MCF 10A (cell line): ENCODE measurements around the gene PROX1. TPM values are rescaled to one million over a fixed set of nuclear protein-coding genes. Genes with fewer than 3 reads are reported as not detected.

Source experiments
- BruUV-seq: library from RNA; stranded (reverse); fragments of 400-500 nt; replicated peaks from 2 replicates; lab custom pipeline; 2021; lab: Mats Ljungman, UMichigan
- CTCF ChIA-PET: fragments of 300-600 bp; sonication (Branson Sonifier 250); formaldehyde crosslinking; extraction: SDS; loops from one replicate; lab custom pipeline; 2021; ENCODE audit warnings: antibody characterized with exemption, inconsistent platforms; lab: Yijun Ruan, JAX
- POLR2A ChIA-PET: fragments of 300-600, 350-650 bp; sonication (Branson Sonifier 250); formaldehyde crosslinking; extraction: SDS; loops from one replicate; lab custom pipeline; 2020; ENCODE audit warnings: antibody characterized with exemption, inconsistent platforms; lab: Yijun Ruan, JAX
- DNase-seq: peaks from one replicate; pipeline ENCODE4 v3.0.0-alpha.2; 2018; ENCODE audit not compliant: unreplicated experiment
- H3K27ac Mint-ChIP-seq: one replicate; pipeline ENCODE4 v1.8.0; 2022; ENCODE audit warnings: mild to moderate bottlenecking, low read depth, mixed read lengths; ENCODE audit not compliant: unreplicated experiment
- H3K27me3 Mint-ChIP-seq: one replicate; pipeline ENCODE4 v1.8.0; 2022; ENCODE audit warnings: mixed read lengths; ENCODE audit not compliant: insufficient read depth, unreplicated experiment
- H3K36me3 Mint-ChIP-seq: one replicate; pipeline ENCODE4 v1.8.0; 2022; ENCODE audit warnings: mild to moderate bottlenecking, moderate library complexity, mixed read lengths; ENCODE audit not compliant: insufficient read depth, unreplicated experiment
- H3K4me1 Mint-ChIP-seq: one replicate; pipeline ENCODE4 v1.8.0; 2022; ENCODE audit warnings: mixed read lengths; ENCODE audit not compliant: insufficient read depth, unreplicated experiment
- H3K4me3 Mint-ChIP-seq: one replicate; pipeline ENCODE4 v1.8.0; 2022; ENCODE audit warnings: mild to moderate bottlenecking, moderate library complexity, mixed read lengths; ENCODE audit not compliant: unreplicated experiment
- H3K9me3 Mint-ChIP-seq: one replicate; pipeline ENCODE4 v1.8.0; 2022; ENCODE audit warnings: mixed read lengths; ENCODE audit not compliant: unreplicated experiment
- intact Hi-C: fragments of 100-400 bp; cut with micrococcal nuclease; formaldehyde crosslinking; loops from 2 replicates; pipeline ENCODE4 v1.14.1; 2022
- total RNA-seq: library from RNA; stranded (reverse); gene quantifications from 2 replicates; pipeline ENCODE4 v1.2.3, GENCODE V29; 2022
- TF ChIP-seq, protein P1 (sequence below): fragments of 200-600 bp; IDR thresholded peaks from one replicate; pipeline ENCODE4 v1.8.0; 2022; ENCODE audit warnings: antibody characterized with exemption, mild to moderate bottlenecking; ENCODE audit not compliant: unreplicated experiment

The PROX1 gene
- total RNA-seq, 1 experiment from 2014 or later: 0.61 TPM

DNA sequence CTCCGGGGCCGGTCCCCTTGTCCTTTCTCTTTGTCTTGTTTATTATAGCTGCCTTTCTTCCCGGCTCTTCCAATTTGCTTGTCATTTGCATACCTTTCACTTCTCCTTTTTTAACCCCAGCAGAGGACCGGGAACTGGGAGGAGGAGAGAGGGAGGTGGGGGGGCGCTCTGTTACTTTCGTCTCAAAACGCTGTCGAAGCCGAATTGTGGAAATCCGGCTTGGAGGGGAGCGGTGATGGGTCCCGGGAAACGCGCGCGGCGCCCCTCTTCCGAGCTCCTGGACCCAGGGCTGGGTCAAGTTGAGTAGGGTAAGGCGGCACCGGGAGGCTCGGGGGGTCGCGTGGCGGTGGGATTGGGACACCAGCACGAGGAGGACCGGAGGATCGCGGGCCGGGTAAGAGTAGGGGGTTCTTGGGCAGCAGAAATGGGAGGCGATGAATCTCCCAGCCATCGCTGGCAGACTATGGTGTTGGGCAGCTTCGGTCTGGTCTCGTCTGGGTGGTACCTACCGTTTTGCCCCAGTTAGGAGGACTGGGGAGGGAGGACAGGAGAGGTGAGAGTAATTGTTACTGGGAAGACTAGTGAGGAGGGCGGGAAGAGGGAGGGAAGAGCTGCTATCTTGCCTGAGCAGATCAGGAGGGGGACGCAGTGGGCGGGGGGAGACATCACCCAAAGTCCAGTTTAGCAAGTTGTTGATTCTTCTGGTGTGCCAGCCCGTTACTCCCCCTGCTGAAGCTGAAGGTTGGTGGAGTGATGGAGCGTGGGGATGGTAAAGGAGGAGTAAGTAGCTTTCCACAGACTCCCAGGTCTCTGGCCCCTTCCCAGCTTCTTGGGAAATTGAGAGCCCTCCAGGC lies 1.5 kb downstream of the PROX1 start:
- no peaks in the 10 kb centered on the region for H3K36me3 Mint-ChIP-seq
- no peaks in the 10 kb centered on the region for H3K9me3 Mint-ChIP-seq
- H3K27me3 Mint-ChIP-seq: peaks cover 100% of the 10 kb centered on the region
- BruUV-seq: no TSS peak
- CTCF ChIA-PET: interaction anchor here (0.6 to 1.6 kb wide), 10 partner anchors 9 to 1657 kb away, joined by 3 to 10 read pairs (median 4); no protein-coding TSS in a partner anchor
- no peak overlapping the region for H3K27ac Mint-ChIP-seq
- POLR2A ChIA-PET: interaction anchor here (0.6 to 4.4 kb wide), 9 partner anchors 9 to 342 kb away, joined by 3 to 31 read pairs (median 3); no protein-coding TSS in a partner anchor
- no peak for DNase-seq
- peaks cover 15% of the 10 kb centered on the region for H3K4me1 Mint-ChIP-seq
- H3K4me3 Mint-ChIP-seq: peak overlapping the region; percentile 92
- intact Hi-C loops: loop anchor here (2.0 kb wide), 1 partner anchor 134 kb away; no protein-coding TSS in a partner anchor
- TF ChIP-seq, protein P1, sequence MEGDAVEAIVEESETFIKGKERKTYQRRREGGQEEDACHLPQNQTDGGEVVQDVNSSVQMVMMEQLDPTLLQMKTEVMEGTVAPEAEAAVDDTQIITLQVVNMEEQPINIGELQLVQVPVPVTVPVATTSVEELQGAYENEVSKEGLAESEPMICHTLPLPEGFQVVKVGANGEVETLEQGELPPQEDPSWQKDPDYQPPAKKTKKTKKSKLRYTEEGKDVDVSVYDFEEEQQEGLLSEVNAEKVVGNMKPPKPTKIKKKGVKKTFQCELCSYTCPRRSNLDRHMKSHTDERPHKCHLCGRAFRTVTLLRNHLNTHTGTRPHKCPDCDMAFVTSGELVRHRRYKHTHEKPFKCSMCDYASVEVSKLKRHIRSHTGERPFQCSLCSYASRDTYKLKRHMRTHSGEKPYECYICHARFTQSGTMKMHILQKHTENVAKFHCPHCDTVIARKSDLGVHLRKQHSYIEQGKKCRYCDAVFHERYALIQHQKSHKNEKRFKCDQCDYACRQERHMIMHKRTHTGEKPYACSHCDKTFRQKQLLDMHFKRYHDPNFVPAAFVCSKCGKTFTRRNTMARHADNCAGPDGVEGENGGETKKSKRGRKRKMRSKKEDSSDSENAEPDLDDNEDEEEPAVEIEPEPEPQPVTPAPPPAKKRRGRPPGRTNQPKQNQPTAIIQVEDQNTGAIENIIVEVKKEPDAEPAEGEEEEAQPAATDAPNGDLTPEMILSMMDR: no peak

DNA sequence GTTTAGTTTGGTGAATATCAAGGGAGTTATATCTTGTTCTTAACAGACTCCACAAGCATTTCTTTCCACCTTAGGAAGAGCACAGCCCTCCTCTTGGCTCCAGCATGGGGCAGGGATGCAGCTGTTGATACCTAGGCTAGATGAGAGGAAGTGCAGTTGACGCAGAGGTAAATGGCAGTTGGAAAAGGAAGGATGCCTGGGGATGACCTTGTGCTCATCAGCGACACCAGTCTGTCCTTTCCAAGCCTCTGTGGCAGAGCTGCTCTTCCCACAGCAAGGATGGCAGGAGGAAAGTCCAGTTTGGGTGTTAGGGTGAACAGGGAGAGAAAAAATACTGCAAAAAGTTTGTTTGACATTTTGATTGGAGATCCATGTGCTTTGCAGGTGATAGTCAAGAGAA lies 6.2 kb downstream of the PROX1 start:
- Mint-ChIP-seq H3K27me3 (peaks cover 97% of the 10 kb centered on the region), H3K27ac (no peak overlapping the region), H3K4me3 (no peak overlapping the region), H3K9me3 (no peaks in the 10 kb centered on the region), H3K36me3 (no peaks in the 10 kb centered on the region), H3K4me1 (peaks cover 7% of the 10 kb centered on the region)
- intact Hi-C loops: no loop called here
- ChIA-PET POLR2A (interaction anchor here (0.7 to 1.1 kb wide), 2 partner anchors 81 to 170 kb away, joined by 3 read pairs; no protein-coding TSS in a partner anchor), CTCF (interaction anchor here (0.6 to 1.5 kb wide), 3 partner anchors 9 to 52 kb away, joined by 3 to 7 read pairs (median 4); no protein-coding TSS in a partner anchor)
- BruUV-seq: no TSS peak
- TF ChIP-seq, protein P1: no peak
- DNase-seq: no peak

DNA sequence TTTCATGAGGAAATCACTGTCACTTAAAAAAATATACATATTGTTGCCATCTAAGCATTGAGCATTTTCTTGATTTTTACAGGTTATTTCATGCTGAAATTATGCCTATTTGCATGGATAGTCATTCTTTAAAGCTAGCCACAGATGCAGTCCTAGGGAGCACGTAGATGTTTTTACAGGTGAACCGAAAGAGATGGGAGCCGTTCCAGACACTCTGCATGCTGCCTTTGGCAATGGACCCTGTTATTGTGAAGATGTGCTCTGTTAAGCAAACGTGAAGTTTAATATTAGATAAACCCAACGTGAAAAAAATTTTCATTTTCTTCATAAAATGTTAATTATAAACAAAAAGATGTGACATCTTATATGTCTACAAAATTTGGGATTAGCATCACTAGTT lies 7.1 kb downstream of the PROX1 start:
- DNase-seq: no peak
- no TSS peak for BruUV-seq
- CTCF ChIA-PET: interaction anchor here (1.5 kb wide), 1 partner anchor 10 kb away, joined by 7 read pairs; no protein-coding TSS in a partner anchor
- Mint-ChIP-seq H3K9me3 (no peaks in the 10 kb centered on the region), H3K4me1 (no peaks in the 10 kb centered on the region), H3K36me3 (no peaks in the 10 kb centered on the region), H3K4me3 (no peak overlapping the region), H3K27me3 (peaks cover 97% of the 10 kb centered on the region), H3K27ac (no peak overlapping the region)
- intact Hi-C loops: no loop called here
- POLR2A ChIA-PET: interaction anchor here (0.8 kb wide), 1 partner anchor 61 kb away, joined by 4 read pairs; no protein-coding TSS in a partner anchor
- TF ChIP-seq, protein P1: no peak

DNA sequence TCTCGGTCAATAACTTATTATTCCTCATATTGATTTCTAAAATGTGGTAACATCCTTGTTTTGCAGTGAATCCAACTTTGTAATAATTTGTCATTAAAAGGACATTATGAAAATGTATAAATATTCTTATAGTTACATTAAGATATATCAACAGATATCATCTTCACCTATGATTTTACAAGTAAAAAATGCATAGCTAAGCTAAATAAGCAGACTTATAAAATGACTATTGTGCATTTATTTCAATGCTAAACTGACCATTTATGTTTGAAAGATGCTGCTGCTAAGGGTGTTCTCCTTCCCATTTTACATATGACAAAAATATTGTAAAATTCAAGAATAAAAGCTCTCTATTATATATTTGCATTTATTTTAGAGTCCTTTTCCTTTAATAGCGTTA lies 7.8 kb downstream of the PROX1 start:
- Mint-ChIP-seq H3K9me3 (no peaks in the 10 kb centered on the region), H3K4me1 (no peaks in the 10 kb centered on the region), H3K27me3 (peaks cover 97% of the 10 kb centered on the region), H3K36me3 (no peaks in the 10 kb centered on the region), H3K4me3 (no peak overlapping the region), H3K27ac (no peak overlapping the region)
- DNase-seq: no peak
- CTCF ChIA-PET: interaction anchor here (0.6 kb wide), 1 partner anchor 25 kb away, joined by 4 read pairs; no protein-coding TSS in a partner anchor
- TF ChIP-seq, protein P1: no peak
- intact Hi-C loops: no loop called here
- no TSS peak for BruUV-seq
- POLR2A ChIA-PET: no interaction called here
